ENCODE data around the gene RUFY4. TPM values are rescaled to one million over a fixed set of nuclear protein-coding genes. Genes with fewer than 3 reads are reported as not detected.

RUFY4 gene
- polyA plus RNA-seq, 1 donor (not counting 4 experiments of a cell fraction or from before 2014, with no cell fraction given), result not detected

DNA sequence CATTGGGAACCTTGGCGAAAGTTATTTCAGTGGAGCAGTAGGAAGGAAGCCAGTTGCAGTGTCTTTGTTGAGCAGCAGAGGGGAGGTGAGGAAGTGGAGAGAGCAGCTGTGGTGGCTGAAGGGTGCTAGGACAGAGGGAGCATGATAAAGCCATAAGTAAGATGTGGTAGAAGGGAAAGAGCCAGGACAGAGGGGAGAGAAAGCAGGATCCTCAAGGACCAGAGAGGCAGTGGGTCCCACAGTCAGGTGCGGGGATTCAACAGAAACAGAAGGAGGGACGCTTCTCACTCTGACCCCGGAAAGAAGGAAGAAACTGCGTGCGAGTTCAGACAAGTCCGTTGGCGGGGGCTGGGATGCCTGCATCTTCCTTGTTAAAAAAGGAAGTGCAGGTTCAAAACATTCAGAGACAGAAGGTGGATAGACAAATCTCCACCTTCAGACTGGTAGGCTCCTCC lies 56.6 kb downstream of the RUFY4 start, which contains the start of gene CXCR2:
Gene CXCR2, plus strand, starts transcription at position 403 of the 455 bp plus-strand sequence. CDS start 8,774 bp downstream, outside the sequence.
- H4K20me1 ChIP-seq (ENCODE audit: control insufficient read depth, extremely low read depth, insufficient read depth, low read length), result no peaks in the 10 kb centered on the region
- H2AFZ ChIP-seq (ENCODE audit: control insufficient read depth, low read length), result peak within 1 kb of the TSS; percentile 99
- H3K4me1 ChIP-seq (ENCODE audit: control insufficient read depth, extremely low read depth, insufficient read depth, low read length), result peaks cover 31% of the 10 kb centered on the region
- H3K4me2 ChIP-seq (ENCODE audit: control insufficient read depth, extremely low read depth, insufficient read depth, low read depth, low read length), result peak within 1 kb of the TSS; percentile 71
- no peaks in the 10 kb centered on the region for H3K36me3 ChIP-seq (ENCODE audit: control insufficient read depth in 2 of 2, extremely low read depth in 1 of 2, insufficient read depth in 2 of 2, low read length in 2 of 2)
- H3K4me3 ChIP-seq (ENCODE audit: control insufficient read depth in 2 of 3, extremely low read depth in 1 of 3, insufficient read depth in 2 of 3, low read depth in 1 of 3, low read length in 3 of 3), result peak within 1 kb of the TSS in 1 of 3 experiments; percentile 34
- DNase-seq (ENCODE audit: low read depth, low spot score) (no peak), FAIRE-seq (peak; percentile 32)
- H3K79me2 ChIP-seq (ENCODE audit: control insufficient read depth, insufficient read depth, low read length), result no peaks in the 10 kb centered on the region
- no peaks in the 10 kb centered on the region for H3K9me1 ChIP-seq (ENCODE audit: control insufficient read depth, extremely low read depth, insufficient read depth, low read length)
- H3K27me3 ChIP-seq (ENCODE audit: control insufficient read depth, extremely low read depth, insufficient read depth, low read length), result no peaks in the 10 kb centered on the region
- H3K27ac ChIP-seq (ENCODE audit: control insufficient read depth, insufficient read depth, low read length), result peak within 1 kb of the TSS; percentile 13
- H3K9me3 ChIP-seq (ENCODE audit: control insufficient read depth, low read depth, low read length), result no peaks in the 10 kb centered on the region
- dilution Hi-C loops (cut with MboI; ENCODE audit: extremely low pct_ligation_motif_present, low sequenced_read_pairs), result no loop called here
- peak within 1 kb of the TSS; percentile 5 for H3K9ac ChIP-seq (ENCODE audit: control insufficient read depth, extremely low read depth, insufficient read depth, low read length)
- TF ChIP-seq, protein P1, sequence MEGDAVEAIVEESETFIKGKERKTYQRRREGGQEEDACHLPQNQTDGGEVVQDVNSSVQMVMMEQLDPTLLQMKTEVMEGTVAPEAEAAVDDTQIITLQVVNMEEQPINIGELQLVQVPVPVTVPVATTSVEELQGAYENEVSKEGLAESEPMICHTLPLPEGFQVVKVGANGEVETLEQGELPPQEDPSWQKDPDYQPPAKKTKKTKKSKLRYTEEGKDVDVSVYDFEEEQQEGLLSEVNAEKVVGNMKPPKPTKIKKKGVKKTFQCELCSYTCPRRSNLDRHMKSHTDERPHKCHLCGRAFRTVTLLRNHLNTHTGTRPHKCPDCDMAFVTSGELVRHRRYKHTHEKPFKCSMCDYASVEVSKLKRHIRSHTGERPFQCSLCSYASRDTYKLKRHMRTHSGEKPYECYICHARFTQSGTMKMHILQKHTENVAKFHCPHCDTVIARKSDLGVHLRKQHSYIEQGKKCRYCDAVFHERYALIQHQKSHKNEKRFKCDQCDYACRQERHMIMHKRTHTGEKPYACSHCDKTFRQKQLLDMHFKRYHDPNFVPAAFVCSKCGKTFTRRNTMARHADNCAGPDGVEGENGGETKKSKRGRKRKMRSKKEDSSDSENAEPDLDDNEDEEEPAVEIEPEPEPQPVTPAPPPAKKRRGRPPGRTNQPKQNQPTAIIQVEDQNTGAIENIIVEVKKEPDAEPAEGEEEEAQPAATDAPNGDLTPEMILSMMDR (optimal IDR thresholded peaks at IDR 0.05 in 1 of 3, IDR thresholded peaks at IDR 0.05 in 1 of 3, conservative IDR thresholded peaks at IDR 0.05 in 1 of 3; ENCODE audit: extremely low read depth in 1 of 3, insufficient read depth in 2 of 3, low read length in 3 of 3), result peak; percentile 10 to 21 (median 13)
- TF ChIP-seq EZH2 (IDR thresholded peaks at IDR 0.05; ENCODE audit: low read length), result no peak

DNA sequence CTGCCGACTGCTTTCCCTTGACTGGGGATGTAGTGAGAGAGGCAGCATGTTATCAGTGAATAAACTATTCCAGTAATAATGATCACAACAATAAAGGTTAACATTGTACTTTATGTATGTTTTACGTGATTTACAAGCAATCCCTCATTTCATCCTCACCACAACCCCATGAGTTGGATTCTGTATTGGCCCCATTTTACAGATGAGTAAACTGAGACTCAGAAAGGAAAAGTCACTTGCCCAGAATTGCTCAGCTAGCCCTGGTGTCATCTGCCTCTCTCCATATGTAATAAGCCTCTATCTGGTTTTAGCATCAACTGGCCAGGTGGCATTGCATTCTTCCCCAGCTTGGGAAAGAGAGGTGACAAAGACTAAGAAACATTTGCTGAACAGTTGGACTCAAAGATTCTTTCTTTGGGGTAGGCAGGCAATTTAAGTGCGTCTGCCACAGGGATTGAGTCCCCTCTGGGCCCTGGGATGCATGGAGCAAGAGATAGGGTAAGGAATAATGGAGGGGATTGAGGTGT lies 58.9 kb downstream of the RUFY4 start:
- TF ChIP-seq, protein P1 (optimal IDR thresholded peaks at IDR 0.05 in 1 of 3, IDR thresholded peaks at IDR 0.05 in 1 of 3, conservative IDR thresholded peaks at IDR 0.05 in 1 of 3; ENCODE audit: extremely low read depth in 1 of 3, insufficient read depth in 2 of 3, low read length in 3 of 3), result no peak
- no peak for TF ChIP-seq EZH2 (IDR thresholded peaks at IDR 0.05; ENCODE audit: low read length)
- DNase-seq (ENCODE audit: low read depth, low spot score) (no peak), FAIRE-seq (no peak)
- Histone ChIP-seq H3K4me3 (ENCODE audit: control insufficient read depth in 2 of 3, extremely low read depth in 1 of 3, insufficient read depth in 2 of 3, low read depth in 1 of 3, low read length in 3 of 3) (no peak overlapping the region), H4K20me1 (ENCODE audit: control insufficient read depth, extremely low read depth, insufficient read depth, low read length) (no peaks in the 10 kb centered on the region), H3K9me1 (ENCODE audit: control insufficient read depth, extremely low read depth, insufficient read depth, low read length) (no peaks in the 10 kb centered on the region), H3K4me2 (ENCODE audit: control insufficient read depth, extremely low read depth, insufficient read depth, low read depth, low read length) (no peak overlapping the region), H3K9me3 (ENCODE audit: control insufficient read depth, low read depth, low read length) (no peaks in the 10 kb centered on the region), H3K79me2 (ENCODE audit: control insufficient read depth, insufficient read depth, low read length) (no peaks in the 10 kb centered on the region), H3K36me3 (ENCODE audit: control insufficient read depth in 2 of 2, extremely low read depth in 1 of 2, insufficient read depth in 2 of 2, low read length in 2 of 2) (no peaks in the 10 kb centered on the region), H3K27ac (ENCODE audit: control insufficient read depth, insufficient read depth, low read length) (no peak overlapping the region), H3K4me1 (ENCODE audit: control insufficient read depth, extremely low read depth, insufficient read depth, low read length) (peaks cover 31% of the 10 kb centered on the region), H3K9ac (ENCODE audit: control insufficient read depth, extremely low read depth, insufficient read depth, low read length) (no peak overlapping the region), H3K27me3 (ENCODE audit: control insufficient read depth, extremely low read depth, insufficient read depth, low read length) (no peaks in the 10 kb centered on the region), H2AFZ (ENCODE audit: control insufficient read depth, low read length) (no peak overlapping the region)
- dilution Hi-C loops (cut with MboI; ENCODE audit: extremely low pct_ligation_motif_present, low sequenced_read_pairs), result no loop called here
